Left ventricle myocardium superior (tissue), 1 donor: Measurements from ENCODE around the gene CPED1. TPM values are rescaled to one million over a fixed set of nuclear protein-coding genes. Genes with fewer than 3 reads are reported as not detected.
"Not testable (repeated sequence)": the region's sequence is repeated elsewhere in the genome, so short reads cannot be mapped to it uniquely, and the experiment has no call there.

ENCODE experiments used
- ATAC-seq: fragments of 200-7000 bp; cut with Tn5 transposase; one replicate; pipeline ENCODE4 v1.9.1; 2020; ENCODE audit warnings: mild to moderate bottlenecking, moderate library complexity
- DNase-seq: peaks from one replicate; pipeline ENCODE4 v3.0.0-alpha.2; 2020
- intact Hi-C: fragments of 100-400 bp; cut with micrococcal nuclease; formaldehyde crosslinking; loops from one replicate; pipeline ENCODE4 v1.11.0; 2022
- total RNA-seq: library from RNA; stranded (reverse); fragmentation: NEBNext Ultra II Directional; extraction: Animal tissue kit (Norgen Biotek cat#: 25700); gene quantifications from one replicate; pipeline ENCODE4 v1.2.1, GENCODE V29; 2021
- donor health status: DM: no; HTN: yes; CAD: no; lungs with severe emphysema.

The CPED1 gene
- total RNA-seq, 1 donor from 2014 or later = 32.8 TPM

DNA sequence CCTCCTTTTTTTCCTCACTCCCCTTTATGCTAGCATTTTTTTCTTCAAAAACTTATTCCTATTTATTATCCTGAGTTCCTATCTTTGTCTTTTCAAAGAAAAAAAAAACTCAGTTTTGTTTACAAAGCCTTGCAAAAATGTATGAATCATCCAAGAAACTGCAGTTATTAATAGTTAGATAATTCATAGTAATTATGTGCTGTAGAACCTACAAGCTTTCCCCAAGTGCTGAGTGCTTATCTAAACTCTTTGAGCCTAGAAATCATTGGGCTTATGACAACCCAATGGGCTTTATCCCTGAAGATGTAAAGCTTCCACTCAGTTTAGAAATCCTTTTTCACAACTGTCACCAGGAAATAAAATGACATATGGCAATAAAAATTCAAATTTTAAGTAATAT is 194.4 kb downstream of the CPED1 start:
- DNase-seq (no peak), ATAC-seq (no peak)
- intact Hi-C loops = no loop called here

DNA sequence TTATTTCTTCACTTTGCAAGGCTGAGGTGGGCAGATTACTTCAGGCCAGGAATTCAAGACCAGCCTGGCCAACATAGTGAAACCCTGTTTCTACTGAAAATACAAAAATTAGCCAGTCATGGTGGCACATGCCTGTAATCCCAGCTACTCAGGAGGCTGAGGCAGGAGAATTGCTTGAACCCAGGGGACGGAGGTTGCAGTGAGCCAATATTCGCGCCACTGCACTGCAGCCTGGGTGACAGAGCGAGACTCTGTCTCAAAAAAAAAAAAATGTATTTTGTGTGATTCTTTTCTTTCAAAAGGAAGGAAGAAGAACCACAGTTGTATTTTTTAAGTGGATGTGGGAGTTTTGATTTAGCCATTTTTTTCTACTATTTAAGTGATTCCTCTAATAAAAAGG is 195.4 kb downstream of the CPED1 start:
- ATAC-seq, intact Hi-C loops, DNase-seq: not testable (repeated sequence)

DNA sequence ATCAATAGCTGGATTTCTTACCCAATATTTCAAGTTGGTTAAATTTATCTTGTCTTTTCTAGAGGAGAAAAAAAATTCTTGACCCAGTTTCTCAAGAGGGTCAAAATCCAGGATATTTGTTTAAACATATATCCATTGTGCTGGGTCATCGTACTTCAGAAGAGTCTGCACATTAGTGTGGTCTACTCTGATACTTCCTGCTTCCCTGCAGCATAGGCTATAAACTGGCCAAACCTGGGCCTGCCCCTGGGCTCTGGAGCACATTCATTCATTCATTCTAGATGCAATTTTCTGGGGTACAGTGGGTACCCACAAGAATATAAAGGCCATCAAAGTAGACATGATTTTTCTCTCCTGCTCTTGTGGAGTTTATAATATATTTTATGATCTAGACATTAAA is 198.2 kb downstream of the CPED1 start:
- ATAC-seq (no peak), DNase-seq (no peak)
- intact Hi-C loops = no loop called here

DNA sequence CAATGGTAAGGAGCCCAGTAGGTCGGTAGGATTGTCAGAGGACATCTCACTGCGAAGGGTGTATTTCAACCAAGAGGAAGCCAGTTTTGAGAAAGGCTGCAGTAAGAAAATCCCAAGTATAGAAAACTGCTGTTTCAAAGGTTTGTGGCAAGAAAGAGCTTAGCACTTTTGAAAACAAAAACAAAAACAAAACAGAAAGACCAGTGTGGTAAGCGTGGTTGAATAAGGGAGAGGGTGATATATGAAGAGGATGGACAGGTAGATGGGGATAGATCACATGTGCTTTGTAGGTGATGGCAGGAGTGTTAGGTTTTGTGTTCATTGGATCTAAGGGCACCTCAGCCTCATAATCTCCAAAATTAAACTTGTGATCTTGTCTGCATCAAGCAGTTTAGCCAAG is 198.7 kb downstream of the CPED1 start:
- intact Hi-C loops = no loop called here
- ATAC-seq (no peak), DNase-seq (no peak)

DNA sequence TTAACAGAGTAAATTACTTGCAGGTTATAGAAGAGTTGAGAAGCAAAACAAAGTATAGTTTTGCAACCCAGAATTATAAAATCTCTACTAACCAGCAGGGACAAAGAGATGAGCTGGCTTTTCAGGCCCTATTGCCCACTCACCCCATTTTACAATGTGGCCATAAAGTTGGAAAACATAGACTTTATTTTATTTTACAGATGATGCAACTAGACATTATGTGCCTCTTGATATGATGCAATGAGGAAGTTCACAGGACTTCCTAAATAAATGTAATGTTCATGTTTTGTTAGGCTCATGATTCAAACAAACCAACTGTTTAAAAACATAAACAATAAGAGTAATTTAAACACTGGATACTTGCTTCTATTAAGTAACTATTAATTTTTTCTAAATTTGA is 199.2 kb downstream of the CPED1 start:
- no peak for DNase-seq
- intact Hi-C loops = no loop called here
- no peak for ATAC-seq

DNA sequence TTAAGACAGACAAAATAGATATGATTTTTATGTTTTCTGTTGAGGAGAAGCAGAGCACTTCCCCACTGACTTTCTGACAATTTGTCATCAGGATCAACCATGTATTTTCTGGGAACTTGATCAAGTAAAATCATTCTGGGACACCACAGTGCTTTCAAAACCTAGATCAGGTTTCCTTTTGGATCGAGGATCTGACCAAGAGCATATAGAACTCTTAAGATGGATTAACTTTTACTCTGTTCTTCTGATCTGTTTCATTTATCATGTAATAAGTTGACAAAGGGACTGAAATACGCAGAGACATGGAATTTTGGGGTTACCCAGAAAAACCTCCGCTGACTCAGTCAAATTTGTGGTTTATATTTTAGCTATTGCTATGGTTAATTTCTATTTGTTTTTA is 204.3 kb downstream of the CPED1 start:
- DNase-seq = no peak
- intact Hi-C loops = no loop called here
- no peak for ATAC-seq

DNA sequence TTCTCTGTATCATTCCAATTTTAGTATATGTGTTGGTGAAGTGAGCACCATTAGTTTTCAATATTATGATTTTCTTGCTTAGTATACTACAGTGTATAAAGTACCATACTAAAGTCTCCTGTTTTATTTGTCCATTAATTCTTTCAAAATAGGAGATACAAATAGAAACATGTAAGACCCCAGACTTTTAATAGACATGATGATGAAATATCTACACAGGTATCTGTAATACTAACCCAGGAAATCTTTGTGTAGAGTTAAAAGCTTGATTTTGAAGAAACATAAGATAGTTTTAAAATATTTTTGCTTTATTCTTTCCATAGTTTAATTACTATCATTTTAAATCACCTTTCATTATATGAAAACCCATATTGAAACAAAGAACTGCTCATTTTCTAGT is 206.5 kb downstream of the CPED1 start:
- intact Hi-C loops = no loop called here
- DNase-seq = no peak
- ATAC-seq = no peak

DNA sequence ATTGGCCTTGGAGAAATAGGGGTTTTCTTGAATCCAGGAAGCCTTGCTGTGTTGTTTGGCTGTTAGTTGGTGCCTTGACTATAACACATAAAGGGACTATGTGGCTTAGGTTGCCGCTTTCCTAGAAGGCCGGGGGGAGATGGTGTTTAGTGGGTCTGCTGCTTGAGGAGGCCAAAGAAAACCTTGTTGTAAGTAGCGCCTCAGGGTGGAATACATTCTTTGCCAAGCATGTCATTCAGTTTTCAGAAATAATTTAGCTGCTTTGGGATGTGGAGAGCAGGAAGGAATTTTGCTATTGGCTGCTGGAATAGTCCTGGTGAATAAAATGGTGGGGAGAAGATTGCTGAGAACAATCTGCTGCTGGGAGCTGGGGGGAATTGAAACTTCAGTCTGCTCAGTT is 207.4 kb downstream of the CPED1 start:
- intact Hi-C loops = no loop called here
- no peak for DNase-seq
- ATAC-seq = no peak

DNA sequence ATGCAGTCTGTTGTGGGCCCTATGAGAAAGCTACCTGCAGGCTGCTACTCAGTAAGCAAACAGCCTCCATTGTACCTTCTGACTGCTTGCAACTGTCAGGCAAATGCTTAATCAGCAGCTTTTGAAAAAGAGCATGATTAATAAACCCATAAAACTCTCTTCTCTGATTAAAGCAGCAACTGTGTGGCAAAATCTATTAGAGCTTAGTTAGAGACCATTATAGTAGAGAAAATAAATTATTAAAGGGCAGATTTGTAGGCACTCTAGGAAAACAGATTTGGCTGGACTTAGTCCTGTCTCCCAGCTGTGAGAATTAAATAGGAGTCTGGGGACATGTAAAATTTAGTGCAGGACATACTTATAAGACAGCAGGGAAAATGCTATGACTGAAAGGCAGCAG is 207.8 kb downstream of the CPED1 start:
- no peak for ATAC-seq
- intact Hi-C loops = no loop called here
- no peak for DNase-seq

DNA sequence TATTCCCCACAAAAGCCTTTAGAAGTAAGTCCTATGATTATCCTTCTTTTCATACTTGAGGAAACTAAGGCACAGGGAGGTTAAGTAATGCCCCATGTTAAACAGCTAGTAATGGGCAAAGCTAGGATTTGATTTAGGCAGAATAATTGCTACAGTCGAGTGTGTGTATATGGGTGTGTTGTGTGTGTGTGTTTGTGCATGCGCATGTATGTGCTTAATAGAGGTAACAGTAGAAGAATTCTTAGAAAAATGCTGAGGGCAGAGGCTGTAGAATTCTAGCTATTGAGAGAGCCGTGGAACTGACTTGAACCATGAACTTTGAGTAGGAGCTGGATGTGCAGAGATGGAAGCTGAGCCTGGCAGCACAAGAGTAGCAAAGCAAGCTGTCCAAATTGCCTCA is 208.9 kb downstream of the CPED1 start:
- intact Hi-C loops = no loop called here
- ATAC-seq (peak; percentile 15), DNase-seq (no peak)

DNA sequence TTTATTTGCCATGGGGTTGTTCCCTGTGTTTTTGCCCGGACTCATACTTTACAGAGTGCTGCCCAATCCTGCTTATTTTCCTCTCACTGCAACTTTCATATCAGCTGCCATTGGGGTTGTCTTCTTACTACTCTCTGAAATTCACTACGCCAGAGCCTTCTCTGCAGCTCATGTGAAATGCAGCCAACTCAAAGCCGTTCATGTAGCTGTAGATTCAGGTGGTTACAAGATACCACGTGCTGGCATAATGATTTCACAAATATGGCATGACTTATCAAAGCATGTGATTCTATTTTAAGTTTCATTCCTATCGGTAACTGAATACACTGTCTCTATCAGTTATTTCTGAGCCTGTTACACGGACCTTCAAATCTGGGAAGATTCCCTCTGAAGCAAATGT is 210.0 kb downstream of the CPED1 start:
- DNase-seq (no peak), ATAC-seq (peak; percentile 89)
- intact Hi-C loops = no loop called here

DNA sequence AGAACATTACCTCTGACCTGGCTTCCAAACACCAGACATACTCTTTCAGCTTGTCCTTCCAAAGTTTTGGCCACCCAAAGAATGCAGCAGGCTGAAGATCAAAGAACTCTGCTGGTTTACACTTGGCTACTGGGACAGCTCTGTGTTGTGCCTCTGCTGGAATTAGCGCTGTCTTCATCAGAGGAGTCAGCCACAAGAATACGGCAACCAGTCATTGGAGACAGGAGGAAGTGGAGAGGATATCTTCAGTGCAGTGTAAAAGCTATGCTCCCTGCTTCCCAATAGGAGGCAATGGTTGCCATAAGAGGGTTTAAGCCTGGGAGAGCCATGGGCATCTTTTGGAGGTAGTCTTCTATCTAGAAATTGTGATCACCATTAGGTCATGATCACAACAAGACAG is 213.6 kb downstream of the CPED1 start:
- ATAC-seq (no peak), DNase-seq (no peak)
- intact Hi-C loops = no loop called here

DNA sequence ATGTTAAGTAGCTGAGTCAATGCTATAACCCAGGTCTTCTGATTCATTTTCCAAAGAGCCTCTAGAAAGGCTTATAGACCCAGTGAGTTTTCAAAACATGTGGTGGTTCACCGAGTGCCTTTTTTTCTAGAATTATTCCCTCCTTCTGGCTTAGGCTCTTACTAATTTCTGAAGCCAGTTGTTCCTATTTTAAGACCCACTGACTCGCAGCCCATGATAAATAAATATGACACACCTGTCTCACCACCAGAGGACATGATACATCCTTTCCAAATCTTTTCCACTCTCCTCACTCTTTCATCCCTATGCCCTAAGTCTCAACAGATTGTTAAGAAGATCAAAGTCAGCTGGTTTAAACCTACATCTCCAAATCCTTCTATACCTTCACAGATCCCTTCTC is 214.3 kb downstream of the CPED1 start:
- ATAC-seq = no peak
- no peak for DNase-seq
- intact Hi-C loops = no loop called here

DNA sequence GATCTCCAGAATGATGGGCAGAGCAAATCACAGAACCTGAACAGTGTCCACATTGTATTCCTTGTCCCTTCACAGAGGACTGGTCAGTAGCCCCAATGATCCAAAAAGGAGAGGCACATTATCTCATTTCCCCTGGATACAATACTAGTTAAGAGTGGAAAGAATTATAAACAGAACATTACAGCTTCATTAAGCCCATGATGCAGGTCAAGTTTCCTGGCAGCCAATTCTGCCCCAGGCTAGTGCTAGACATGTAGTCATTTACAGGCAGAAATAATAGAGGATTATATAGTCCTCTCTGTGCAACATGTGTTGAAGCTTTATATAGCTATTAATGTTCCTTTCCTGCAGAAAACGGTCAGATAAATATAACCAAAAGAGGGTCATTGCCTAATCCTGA is 216.0 kb downstream of the CPED1 start:
- DNase-seq (peak; percentile 28), ATAC-seq (peak; percentile 86)
- intact Hi-C loops = no loop called here

DNA sequence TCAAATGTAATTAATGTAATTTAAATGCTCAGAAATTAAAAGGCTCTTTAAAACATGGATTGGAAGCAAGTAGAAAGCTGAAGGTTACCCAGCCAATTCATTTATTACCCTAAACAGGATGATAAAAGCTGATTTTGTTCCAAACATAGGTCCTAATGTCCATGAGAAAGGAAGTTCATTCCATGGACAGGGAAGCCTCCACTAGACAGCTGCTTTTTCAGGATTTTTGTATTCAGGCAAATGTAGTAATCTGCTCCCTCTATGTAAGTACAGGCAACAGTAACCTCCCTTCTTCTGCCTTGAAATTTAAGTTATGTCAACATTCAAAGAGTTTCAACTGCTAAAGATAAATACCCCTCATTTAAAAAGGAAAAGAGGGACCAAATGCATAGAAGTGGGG is 217.3 kb downstream of the CPED1 start:
- ATAC-seq (no peak), DNase-seq (no peak)
- intact Hi-C loops = no loop called here

DNA sequence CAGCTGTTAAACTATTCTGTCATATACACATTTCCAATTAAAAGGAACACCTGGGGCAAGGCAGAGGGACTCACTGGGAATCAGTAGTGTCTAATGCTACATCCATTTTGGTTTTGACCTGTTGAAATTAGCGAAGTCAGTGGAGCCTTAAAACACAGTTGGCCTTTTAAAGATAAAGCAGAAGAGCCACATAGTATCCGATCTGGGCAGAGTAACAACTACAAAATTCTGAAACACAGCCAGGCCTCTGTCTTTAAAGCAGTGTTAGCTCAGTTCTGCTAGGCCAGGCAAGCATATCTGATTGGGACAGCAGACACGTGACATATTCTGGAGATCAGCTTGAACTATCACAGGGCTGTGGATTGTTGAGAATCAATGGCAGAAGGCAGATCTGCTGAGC is 222.7 kb downstream of the CPED1 start:
- intact Hi-C loops = no loop called here
- DNase-seq = no peak
- ATAC-seq = peak; percentile 70

DNA sequence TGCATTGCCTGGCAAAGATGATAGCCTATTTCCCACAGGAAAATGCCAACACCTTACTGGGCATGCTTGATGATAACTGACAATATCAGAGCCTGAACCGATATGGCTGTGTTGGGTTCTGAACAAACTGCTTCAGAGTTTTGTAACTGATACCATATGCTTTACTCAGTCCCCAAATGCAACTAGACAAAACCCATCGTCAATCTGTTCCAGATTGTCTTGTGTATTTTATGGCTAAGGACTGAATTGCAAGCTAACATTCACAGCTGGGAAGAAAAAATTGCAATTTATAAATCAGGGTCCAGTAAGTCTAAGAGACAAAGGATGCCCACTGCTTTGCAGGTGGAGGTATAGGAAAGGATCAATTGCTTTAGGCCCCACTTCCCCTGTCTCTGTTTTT is 223.5 kb downstream of the CPED1 start:
- ATAC-seq = no peak
- intact Hi-C loops = no loop called here
- no peak for DNase-seq

DNA sequence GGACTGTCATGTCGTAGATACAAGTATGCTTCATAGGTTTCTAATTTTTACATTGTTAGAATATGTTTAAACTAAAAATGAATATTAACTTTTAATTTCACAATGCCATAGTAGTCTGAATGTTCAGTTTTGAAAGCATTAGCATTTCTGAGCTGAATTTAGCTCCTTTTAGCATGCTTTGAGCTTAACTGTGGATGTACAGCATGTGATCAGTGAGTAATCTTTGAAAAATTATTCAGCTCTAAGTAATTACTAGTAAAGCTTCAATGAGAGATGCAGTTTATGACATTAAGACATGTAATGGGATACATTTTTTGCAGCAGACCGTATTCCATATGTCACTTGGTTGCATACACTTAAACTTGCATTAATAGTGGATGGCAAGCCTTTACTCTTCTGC is 226.1 kb downstream of the CPED1 start:
- DNase-seq = no peak
- intact Hi-C loops = no loop called here
- ATAC-seq = no peak

DNA sequence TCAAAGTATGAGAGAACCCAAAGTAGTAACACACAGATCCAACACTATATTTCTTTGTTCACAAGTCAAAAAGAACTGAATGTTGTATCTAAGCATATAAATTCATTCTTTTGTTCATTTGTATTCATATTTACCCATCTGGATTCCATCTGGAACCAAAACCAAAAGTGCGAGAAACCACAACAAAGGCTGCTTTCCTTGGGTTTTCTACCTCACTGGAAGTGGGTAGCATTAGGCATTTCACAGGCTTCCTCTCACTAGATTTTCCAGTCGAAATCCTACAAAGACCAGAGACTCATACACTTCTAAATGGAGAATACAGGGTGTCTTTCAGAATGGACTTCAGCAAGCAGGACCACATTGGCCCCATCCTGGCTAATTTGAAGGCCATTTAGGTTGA is 230.5 kb downstream of the CPED1 start:
- DNase-seq (no peak), ATAC-seq (no peak)
- intact Hi-C loops = no loop called here

DNA sequence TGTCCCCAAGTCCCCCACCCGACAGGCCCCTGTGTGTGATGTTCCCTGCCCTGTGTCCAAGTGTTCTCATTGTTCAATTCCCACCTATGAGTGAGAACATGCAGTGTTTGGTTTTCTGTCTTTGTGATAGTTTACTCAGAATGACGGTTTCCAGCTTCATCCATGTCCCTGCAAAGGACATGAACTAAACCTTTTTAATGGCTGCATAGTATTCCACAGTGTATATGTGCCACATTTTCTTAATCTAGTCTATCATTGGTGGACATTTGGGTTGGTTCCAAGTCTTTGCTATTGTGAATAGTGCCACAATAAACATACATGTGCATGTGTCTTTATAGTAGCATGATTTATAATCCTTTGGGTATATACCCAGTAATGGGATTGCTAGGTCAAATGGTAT is 232.6 kb downstream of the CPED1 start:
- DNase-seq, intact Hi-C loops, ATAC-seq: not testable (repeated sequence)

DNA sequence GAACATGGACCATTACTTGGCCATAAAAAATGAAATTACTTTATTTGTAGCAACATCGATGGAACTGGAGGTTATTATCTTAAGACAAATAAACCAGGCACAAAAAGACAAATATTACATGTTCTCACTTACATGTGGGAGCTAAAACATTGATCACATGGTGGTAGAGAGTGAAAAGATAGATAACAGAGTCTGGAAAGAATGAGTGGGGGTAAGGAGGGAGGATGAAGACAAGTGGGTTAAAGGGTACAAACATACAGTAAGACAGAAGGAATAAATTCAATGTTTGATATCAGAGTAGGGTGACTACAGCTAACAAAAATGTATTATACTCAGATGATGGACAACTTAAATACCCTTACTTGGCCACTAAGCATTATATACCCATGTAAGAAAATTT is 240.3 kb downstream of the CPED1 start:
- intact Hi-C loops = no loop called here
- no peak for ATAC-seq
- no peak for DNase-seq

DNA sequence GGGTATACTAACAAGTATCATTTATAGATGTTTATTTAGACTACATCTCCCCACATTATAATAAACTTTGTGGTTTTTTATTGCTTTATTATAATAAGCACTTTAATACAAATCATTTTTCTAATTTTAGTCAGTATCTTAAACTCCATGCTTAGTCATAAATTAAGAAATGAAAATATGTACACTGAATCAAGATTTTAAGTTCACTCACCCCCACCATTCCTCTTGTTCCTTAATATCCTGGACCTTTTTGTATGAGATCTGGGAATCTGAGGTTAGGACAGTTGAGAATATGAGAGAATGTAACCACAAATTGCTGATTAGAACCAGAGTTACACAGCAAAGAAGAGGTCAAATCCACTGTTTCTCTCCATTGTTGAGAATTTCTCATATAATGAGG is 246.7 kb downstream of the CPED1 start:
- DNase-seq = no peak
- intact Hi-C loops = no loop called here
- ATAC-seq = no peak
